HG02571 (cell line): ENCODE data around the gene MTRR.
"Not testable (repeated sequence)": the region's sequence is repeated elsewhere in the genome, so short reads cannot be mapped to it uniquely, and the experiment has no call there.

Experiments
- ATAC-seq: cut with Tn5 transposase; IDR thresholded peaks from one replicate; pipeline ENCODE4 v1.9.1; 2021; ENCODE audit warnings: mild to moderate bottlenecking, moderate library complexity; ENCODE audit not compliant: unreplicated experiment

MTRR gene

DNA sequence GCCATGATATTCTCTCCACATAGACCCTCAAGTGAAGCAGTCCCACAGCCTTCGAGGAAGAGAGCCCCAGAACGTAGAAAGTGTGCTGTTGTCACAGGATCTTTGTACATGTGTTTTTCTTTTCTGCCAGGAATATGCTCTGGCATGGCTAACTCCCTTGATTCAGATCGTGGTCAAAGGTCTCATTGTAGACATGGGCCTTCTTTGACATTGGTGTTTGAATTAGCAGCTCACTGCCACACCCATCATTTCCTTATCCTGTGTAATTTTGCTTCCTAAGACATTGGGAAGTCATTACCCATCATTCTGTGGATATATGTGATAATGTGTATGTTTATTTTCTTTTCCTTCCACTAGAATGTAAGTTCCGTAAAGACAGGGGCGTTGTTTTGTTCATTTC lies 25.5 kb downstream of the MTRR start:
- ATAC-seq = no peak

DNA sequence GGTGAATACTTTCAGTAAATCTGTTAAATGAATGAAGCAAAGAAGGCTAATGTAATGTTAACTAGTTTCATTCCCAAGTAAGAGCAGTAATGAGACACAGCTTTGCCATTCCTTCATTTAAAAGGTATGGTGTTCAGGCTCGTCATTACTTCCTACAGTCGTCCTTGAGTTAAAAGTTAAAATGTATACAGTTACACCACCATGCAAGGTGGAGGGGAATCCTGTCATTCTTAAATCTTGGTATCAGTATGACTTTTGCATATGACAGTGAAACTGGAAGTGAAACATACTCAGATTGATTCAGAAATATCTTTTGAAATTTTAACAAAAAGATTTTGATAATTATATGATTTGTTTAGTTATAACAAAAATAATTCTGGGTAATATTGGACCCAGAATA lies 25.9 kb downstream of the MTRR start:
- peak; percentile 100 for ATAC-seq

DNA sequence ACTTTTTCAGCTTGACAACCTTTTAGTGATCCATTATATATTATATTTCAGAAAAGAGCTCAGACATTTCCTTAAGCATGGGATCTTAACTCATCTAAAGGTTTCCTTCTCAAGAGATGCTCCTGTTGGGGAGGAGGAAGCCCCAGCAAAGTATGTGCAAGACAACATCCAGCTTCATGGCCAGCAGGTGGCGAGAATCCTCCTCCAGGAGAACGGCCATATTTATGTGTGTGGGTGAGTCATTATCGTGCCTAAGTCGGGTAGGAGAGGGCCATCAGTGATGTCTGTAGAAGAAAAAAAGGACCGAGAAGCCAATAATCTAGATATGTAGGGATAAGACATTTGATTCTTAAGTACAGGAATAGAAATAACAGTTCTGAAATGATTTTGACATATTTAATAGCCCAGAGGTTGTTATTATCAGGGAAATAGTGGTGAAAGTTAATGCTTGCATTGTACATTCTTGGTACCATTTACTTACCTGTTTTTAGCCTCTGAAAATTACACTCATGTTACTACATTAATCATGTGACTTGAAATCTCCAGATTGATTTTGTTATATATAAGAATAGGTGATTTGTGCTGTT lies 28.2 kb downstream of the MTRR start:
- ATAC-seq = no peak

DNA sequence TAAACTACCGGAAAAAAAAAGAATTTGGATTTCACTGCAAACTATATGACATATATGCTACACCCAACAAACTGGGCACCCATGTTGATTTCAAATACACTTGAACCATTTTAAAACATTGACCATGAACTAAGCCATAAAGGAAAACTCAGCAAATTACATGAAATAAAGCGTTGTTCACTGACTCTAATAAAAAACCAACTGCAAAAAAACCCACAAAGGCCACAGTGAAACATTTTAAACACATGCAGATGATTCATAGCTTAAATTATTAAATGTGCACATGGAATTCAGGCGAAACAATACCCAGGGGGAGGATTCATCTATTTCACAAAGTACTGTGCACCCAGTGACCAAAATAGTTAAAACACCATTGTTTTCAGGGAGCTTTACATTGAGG lies 33.3 kb downstream of the MTRR start:
- ATAC-seq = no peak

DNA sequence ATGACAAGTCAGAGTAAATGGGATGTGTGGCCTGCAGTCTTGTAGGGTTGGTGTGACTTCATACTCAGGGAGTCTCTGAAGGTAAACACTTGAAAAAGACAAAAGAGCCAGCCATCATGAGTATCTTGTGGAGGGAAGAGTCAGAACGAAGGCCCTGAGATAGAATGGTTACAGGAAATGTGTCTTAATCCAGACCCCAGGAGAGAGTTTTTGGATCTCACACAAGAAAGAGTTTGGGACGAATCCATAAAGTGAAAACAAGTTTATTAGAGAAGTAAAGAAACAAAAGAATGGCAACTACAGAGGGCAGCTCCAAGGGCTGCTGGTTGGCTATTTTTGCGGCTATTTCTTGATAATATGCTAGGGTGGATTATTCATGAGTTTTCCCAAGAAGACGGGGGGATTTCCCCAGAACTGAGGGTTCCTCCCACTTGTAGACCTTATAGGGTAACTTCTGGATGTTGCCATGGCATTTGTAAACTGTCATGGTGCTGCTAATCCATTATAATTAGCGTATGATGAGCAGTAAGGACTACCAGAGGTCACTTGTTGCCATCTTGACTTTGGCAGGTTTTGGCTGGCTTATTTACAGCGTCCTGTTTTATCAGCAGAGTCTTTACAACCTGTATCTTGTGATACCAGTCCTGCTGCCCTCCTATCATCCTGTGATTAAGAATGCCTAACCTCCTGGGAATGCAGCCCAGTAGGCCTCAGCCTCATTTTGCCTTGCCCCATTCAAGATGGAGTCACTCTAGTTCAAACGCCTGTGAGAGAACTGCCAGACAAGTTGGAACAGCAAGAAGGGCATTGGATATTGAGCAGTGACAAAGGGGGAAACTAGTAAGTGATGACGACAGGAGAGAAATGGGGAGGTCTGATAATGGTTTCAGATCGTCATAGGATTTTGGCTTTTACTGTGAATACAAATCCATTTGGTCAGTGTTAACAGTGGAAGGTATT lies 34.0 kb downstream of the MTRR start:
- ATAC-seq = no peak

DNA sequence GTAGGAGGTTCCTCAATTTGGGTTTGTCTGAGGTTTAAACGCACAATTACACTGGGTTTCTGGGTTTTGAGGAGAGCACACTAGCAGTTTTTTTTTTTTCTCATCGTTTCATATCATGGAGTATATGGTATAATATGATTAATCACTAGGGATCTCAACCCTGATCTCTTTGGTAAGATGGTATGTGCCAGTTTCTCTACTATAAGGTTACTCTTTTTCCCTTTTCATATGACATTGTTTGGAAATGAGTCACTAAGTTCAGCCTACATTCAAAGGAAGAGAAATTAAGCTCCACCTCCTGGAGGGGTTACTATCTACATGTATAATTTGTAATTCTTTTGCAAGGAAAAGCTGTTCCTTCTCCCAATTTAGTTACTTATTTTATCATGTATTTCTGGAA lies 35.2 kb downstream of the MTRR start:
- no peak for ATAC-seq

DNA sequence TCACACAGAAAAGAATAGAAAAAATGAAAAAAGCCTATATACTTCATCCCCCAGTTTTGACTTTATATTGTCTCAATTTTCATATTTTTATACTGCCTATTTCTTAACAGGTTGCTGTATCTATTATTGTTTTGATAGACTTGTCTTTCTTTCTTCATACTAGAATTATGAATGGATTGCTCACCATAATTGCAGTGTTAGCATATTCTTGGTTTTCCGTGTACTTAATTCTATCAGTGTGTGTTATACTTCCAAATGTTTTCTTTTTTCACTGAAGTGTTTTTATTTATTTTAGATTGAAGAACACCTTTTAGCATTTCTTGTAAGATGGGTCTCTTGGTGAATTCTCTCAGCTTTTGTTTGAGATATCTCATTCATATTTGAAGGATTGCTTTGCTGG lies 38.7 kb downstream of the MTRR start:
- ATAC-seq = no peak

DNA sequence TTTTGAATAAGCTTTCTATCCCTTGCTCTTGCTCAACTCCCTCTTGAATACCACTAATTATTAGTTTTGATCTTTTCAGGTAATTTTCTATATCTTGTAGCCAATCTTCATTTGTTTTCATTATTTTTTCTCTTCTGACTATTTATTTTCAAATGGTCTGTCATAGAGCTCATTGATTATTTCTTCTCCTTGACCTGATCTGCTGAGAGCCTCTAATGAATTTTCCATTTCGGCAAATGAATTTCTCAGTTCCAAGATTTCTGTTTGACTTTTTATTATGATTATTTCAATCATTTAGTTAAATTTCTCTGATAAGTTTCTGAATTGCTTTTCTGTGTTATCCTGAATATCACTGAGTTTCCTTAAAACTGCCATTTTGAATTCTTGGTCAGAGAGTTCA lies 39.4 kb downstream of the MTRR start:
- ATAC-seq = no peak

DNA sequence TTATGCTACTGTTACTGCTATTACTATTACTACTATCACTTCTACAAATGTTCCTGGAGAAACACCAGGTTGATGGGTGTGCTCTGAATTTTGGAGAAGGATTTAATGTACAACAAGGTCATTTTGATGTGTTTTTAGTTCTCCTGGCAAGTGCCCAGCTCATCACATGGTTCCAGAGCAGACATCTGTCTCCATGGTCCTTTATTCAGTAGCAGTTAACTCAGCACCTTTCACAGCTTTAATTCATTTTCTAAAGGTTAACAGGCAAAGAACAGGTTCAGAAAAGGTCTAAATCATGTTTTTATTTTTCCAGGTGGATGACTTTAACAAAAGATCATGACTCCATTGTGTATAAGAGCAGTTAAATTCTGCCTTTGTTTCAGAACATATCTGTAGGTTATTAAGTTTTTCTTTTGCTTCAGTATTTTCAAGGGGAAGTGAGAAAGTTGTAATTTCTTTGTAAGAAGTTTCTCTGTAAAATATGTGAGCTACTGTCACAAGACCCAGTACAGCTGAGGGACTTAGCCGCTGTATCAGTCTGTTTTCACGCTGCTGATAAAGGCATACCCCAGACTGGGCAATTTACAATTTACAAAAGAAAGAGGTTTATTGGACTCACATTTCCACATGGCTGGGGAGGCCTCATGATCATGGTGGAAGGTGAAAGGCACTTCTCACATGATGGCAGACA lies 41.9 kb downstream of the MTRR start:
- ATAC-seq = no peak

DNA sequence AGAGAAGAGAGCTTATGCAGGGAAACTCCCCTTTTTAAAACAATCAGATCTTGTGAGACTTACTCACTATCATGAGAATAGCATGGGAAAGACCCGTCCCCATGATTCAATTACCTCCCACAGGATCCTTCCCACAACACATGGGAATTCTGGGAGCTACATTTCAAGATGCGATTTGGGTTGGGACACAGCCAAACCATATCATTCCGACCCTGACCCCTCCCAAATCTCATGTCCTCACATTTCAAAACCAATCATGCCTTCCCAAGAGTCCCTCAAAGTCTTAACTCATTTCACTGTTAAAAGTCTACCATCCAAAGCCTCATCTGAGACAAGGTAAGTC lies 42.5 kb downstream of the MTRR start:
- ATAC-seq = not testable (repeated sequence)

DNA sequence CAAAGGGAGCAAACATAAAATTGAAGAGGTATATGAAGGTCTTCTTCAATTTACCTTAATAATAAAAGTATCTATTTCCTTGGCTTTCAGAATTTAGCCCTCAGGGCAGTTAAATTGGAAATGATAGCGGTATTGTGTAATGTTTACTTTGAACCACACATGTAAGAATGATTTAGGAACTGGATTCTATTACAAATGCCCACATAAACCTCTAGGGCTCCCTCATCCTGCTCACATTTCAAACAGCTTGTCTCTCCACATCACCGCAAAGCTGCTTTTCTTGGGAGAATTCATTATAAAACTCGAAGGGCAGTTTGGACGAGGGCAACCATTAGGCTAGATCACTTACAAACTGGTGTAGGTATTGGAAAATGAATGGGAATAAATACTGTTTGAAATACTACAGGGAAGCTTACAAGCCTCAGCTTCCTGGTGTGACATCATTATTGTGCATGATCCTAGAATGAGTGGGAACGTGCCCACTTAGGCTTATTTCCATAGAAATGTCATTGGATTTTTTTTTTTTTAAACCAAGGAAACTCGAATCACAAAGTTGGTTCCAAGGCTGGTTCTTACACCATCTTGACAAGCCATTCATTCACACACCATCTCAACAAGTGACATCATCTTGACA lies 47.3 kb downstream of the MTRR start:
- ATAC-seq = no peak

DNA sequence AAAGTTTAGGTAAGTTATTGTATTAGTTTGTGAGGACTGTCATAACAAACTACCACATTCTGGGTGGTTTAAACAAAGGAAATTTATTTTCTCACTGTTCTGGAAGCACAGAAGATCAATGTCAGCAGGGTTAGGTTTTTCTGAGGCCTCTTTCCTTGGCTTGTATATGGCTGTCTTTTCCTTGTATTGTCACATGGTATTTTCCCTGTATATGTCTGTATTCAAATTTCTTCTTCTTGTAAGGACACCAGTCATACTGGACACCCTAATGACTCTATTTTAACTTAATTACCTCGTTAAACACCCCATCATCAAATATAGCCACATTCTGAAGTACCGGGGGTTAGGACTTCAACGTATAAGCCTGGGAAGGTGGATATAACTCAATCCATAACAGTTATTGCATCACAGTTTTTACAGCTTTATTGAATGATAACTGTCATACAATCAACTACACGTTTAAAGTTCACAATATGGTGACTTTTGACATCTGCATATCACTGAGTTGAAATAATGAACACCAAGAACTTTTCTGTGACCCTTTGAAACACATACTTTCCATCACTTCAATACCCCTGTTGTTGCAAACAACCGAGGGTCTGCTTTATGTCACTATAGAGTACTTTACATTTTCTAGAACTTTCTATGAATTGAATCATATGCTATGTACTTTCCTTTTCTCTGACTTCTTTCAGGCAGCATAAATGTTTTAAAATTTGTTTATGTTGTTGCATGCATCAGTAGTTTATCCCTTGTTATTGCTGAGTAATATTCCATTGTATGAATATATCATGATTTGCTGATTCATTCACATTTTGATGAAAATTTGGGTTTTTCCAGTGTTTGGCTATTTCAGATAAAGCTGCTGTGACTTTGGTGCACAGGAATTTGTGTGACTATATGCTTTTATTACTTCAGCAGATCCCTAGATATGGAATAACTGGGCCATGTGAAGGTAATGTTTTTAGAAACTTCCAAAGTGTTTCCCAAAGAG lies 48.5 kb downstream of the MTRR start:
- no peak for ATAC-seq

DNA sequence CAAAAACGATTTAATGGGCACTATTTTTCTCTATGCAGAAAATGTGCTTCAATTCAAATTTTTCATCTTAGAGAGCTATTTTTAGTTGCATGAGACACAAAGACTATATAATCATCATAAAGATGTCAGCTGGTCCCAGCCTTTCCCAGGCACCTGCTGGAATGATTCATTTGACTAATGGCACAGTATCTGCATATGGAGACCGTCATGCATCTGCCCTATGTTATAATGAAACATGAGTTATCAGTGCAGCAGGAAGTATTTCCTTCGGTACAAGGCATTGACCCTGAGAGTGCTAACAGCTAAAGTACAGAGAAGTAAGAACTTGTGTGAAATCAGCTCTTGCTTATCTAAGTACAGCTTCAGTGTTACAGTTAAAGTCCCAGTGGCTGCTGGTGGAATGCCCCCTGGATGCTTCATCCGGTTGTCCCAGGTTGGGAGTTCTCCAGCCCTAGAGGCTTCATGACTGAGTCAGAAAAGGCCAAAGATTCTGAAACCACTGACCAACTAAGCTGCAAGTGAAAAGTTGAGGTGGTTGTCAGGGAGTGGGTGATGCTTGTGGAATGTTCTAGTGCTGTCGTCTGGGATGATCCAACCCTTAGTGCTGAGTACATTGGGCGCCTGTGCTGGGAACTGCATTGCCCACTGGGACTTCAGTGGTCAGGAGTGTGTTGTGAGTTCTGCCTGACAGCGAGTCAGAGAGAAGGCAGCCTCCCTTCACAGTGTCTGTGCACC lies 57.2 kb downstream of the MTRR start:
- ATAC-seq = no peak

DNA sequence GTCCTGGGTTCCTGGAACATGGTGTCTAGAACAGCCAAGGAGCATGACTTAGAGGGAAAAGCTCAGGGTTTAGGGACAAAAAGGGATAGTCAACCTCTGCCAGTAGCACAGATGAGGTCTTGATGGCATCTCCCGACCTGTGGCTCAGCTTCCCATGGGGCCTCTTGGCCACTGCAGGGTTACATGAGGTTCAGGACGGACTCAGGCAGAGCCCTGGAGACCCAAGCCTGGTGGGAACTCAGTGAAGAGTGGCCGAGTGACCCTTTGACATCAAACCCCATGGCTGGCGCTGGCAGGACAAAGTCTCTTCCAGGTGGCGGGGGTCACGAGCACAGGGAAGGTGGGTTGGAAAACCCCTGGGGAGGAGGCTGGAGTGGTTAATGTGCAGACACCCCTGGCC lies 57.8 kb downstream of the MTRR start:
- no peak for ATAC-seq

DNA sequence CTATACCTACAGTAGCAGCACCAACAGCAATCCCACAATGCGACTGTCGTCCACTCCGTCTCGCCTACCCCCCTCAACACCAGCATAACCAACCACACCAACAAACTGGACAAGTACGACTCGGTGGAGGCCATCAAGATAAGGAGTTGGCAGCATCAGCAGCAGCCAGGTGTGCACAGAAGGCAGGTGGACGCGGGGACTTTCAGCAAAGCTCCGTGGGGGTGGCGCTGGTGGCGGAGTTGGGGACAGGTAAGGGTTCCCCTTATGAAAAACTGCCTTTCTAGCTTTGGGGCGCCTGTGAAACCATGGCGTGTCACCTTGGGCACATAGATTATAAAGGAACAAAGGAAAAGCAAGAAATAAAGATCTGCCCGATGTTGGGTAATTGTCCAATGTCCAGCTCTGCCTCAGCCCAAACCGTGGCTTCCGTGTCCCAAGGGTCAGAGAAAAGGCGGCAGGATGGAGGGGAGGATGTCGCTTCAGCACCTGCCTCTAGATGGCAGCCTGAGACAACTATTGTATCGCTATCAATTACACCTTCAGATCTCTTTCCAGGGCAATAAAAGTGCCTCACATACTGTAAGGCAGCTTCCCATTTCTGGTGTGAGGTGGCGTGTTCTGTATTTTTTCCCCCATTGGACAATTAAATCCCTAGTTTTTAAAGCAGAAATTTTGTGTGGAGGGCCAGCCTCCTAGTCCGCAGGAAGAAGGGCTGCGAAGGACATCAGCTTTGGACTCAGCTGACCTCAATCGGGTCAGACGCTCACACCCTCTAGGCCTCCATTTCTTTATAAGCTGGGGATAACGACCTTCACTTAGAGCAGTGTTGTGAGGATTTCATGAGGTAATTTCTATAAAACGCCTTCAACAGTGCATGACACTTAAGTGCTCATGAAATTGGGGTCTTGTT lies 58.8 kb downstream of the MTRR start:
- peak; percentile 83 for ATAC-seq

DNA sequence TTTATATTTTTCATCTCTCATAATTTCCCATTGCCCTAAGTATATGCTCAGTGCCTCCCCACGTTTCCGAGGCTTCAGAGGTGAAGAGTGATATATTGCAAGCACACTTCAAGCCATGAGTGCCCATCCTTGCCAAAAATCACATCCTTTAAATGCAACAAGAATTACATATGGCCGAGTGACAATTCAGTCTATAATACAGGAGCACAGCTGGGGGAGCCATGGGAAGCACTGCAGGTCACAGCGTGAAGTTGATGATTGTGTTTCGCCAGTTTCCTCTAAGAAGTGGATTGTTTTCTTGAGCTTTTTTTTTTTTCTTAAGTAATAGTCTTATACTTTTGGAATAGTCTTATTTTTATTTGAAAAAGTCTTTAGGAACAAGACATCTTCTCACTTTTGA lies 61.1 kb downstream of the MTRR start:
- ATAC-seq = no peak

DNA sequence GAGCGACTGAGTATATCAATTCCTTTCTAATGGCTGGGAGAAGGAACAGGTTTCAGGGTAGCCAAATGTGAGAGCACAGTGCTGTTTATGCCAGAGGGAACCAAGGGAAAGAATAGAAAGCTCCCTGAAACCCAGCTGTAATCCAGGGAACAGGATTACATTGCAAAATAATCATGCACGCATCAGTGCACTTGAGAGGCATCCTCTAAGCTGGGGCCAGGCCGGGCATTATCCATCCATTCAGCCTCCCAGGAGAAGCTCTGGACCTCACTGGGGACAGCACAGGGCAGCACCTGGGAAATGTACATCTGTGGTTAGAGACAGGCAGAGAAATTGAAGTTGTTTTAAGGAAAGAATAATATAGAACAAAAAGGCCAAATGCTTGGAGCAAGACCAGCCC lies 72.7 kb downstream of the MTRR start:
- no peak for ATAC-seq

DNA sequence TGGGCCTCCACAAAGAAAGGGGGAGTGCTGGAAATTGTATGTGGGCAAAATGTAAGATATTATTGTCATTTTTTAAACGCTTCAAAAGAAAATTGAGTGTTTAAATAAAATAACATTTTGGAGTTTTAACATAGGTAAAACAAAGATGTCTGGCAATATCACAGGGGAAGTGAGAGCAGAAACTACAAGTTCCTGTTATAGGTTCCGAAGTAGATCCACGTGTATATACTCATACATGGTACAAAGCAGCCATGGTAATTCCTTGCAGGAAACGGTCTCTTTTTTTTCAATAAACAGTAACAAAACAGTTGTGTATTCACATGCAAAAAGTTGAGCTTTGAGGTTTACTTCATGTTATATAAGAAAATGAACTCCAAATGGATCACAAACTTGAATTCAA lies 78.4 kb downstream of the MTRR start:
- ATAC-seq = no peak
